Fibroblast of mammary gland (primary cell): Measurements from ENCODE around the gene EFCAB11.

Experiments
- DNase-seq: peaks from one replicate; pipeline ENCODE4 v3.0.0-alpha.2; 2010; ENCODE audit warnings: low read depth
- H3K4me3 ChIP-seq: 2 replicates; pipeline ENCODE4 v1.5.1; 2011; ENCODE audit warnings: low read depth, mild to moderate bottlenecking, low read length, moderate library complexity; ENCODE audit not compliant: control insufficient read depth
- TF ChIP-seq, protein P1 (sequence below): conservative IDR thresholded peaks from 2 replicates; pipeline ENCODE4 v1.5.1; 2011; ENCODE audit warnings: low read depth, low read length, inconsistent platforms; ENCODE audit not compliant: control insufficient read depth, insufficient read depth

Gene EFCAB11

DNA sequence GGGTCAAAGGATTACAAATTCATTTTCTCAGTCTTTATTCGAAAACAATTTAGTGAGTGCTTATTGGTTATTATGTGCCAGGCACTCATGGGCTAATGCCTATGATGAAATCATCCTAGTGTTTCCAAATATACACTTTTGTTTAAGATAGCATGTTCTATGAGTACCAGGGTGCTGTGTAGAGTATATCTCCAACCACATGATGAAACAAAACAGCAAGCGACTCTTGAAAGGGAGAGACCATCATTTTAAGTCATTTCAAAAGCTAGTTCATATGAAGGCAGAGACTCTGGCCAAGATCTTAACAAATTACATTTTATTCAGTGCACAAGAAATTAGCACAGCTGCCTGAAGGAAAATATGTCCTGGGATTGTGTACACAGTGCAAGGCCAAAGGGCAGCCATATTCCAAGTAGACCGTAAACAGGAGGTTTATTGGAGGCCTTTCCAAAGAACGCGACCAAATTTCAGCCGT is 204.2 kb downstream of the EFCAB11 start:
- peak; percentile 23 for DNase-seq
- TF ChIP-seq, protein P1, sequence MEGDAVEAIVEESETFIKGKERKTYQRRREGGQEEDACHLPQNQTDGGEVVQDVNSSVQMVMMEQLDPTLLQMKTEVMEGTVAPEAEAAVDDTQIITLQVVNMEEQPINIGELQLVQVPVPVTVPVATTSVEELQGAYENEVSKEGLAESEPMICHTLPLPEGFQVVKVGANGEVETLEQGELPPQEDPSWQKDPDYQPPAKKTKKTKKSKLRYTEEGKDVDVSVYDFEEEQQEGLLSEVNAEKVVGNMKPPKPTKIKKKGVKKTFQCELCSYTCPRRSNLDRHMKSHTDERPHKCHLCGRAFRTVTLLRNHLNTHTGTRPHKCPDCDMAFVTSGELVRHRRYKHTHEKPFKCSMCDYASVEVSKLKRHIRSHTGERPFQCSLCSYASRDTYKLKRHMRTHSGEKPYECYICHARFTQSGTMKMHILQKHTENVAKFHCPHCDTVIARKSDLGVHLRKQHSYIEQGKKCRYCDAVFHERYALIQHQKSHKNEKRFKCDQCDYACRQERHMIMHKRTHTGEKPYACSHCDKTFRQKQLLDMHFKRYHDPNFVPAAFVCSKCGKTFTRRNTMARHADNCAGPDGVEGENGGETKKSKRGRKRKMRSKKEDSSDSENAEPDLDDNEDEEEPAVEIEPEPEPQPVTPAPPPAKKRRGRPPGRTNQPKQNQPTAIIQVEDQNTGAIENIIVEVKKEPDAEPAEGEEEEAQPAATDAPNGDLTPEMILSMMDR = no peak
- no peak overlapping the region for H3K4me3 ChIP-seq

DNA sequence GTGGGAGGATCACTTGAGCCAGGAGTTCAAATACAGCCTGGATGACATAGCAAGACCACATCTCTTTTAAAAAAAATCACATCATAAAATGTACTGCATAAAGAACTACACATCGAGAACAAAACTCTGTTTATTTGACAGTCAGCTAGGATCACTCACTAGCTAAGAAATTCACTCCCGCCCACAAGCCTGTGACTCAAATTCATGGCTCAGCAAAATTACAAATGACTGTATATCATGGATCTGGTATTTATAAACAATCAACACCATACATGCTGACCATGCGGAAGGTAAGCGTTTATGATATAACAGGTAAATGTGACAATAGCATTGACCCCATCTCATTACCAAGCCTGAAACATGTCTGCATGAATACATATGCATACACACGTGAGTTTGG is 206.5 kb downstream of the EFCAB11 start:
- peak; percentile 68 for DNase-seq
- H3K4me3 ChIP-seq = no peak overlapping the region
- TF ChIP-seq, protein P1 = no peak

DNA sequence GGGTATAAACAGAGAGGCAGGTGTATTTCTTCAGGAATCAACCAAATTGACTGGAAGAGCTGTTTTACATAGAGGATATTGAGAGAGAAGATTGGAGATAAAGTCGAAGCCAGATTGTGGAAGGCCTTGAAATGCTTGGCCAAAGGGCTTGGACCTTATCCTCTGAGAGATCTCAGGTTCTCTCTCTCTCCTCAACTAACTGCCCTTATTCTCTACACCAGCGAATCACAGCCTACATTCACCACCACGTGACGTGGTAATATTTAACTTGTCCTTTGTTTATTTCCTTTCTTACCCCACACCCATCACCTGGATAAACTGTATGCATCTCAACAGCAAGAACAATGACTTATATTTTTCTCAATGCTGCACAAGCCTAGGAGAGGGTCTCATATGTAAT is 207.4 kb downstream of the EFCAB11 start:
- H3K4me3 ChIP-seq = no peak overlapping the region
- DNase-seq = no peak
- TF ChIP-seq, protein P1 = no peak

DNA sequence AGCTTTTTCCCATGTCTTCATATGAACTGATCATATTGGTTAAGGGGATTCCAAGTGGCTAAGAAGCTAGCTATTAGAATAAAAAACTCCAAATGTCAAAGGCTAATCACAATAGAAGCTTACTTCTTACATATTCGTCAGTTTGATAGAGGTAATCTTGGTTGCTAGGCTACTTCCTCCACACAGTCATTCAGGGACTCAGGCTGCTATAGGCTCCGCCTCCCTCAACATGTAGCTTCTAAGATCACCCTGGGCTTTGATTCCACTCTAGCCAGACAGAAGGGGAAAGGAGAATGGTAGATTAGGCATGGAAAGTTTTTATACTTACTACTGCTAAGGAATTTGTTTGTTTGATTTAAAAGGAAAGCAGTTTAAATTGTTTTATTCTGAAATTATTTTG is 207.9 kb downstream of the EFCAB11 start:
- H3K4me3 ChIP-seq = no peak overlapping the region
- DNase-seq = no peak
- TF ChIP-seq, protein P1 = no peak

DNA sequence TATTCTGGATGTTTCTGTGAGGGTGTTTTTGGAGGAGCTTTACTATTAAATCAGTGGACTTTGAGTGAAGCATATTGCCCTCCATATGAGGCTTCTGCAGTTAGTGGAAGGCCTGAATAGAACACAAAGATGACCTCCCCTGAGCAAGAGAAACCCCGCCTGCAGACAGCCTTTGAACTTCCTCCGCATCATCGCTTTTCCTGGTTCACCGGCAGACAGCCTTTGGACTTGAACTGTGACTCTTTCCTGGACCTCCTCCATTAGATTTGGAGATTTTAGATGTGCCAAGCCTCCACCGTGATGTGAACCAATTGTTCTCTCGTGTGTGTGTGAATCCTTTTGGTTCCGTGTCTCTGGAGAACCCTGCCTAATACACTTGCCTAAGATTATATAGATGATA is 208.4 kb downstream of the EFCAB11 start:
- TF ChIP-seq, protein P1 = no peak
- H3K4me3 ChIP-seq = no peak overlapping the region
- no peak for DNase-seq
